Fibroblast of the conjunctiva (primary cell): ENCODE data around the gene RANBP3.
"Not testable (repeated sequence)": the region's sequence is repeated elsewhere in the genome, so short reads cannot be mapped to it uniquely, and the experiment has no call there.

ENCODE experiments used
- DNase-seq: peaks from one replicate; pipeline ENCODE4 v3.0.0-alpha.2; 2010; ENCODE audit warnings: low read depth

Gene RANBP3, protein sequence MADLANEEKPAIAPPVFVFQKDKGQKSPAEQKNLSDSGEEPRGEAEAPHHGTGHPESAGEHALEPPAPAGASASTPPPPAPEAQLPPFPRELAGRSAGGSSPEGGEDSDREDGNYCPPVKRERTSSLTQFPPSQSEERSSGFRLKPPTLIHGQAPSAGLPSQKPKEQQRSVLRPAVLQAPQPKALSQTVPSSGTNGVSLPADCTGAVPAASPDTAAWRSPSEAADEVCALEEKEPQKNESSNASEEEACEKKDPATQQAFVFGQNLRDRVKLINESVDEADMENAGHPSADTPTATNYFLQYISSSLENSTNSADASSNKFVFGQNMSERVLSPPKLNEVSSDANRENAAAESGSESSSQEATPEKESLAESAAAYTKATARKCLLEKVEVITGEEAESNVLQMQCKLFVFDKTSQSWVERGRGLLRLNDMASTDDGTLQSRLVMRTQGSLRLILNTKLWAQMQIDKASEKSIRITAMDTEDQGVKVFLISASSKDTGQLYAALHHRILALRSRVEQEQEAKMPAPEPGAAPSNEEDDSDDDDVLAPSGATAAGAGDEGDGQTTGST

DNA sequence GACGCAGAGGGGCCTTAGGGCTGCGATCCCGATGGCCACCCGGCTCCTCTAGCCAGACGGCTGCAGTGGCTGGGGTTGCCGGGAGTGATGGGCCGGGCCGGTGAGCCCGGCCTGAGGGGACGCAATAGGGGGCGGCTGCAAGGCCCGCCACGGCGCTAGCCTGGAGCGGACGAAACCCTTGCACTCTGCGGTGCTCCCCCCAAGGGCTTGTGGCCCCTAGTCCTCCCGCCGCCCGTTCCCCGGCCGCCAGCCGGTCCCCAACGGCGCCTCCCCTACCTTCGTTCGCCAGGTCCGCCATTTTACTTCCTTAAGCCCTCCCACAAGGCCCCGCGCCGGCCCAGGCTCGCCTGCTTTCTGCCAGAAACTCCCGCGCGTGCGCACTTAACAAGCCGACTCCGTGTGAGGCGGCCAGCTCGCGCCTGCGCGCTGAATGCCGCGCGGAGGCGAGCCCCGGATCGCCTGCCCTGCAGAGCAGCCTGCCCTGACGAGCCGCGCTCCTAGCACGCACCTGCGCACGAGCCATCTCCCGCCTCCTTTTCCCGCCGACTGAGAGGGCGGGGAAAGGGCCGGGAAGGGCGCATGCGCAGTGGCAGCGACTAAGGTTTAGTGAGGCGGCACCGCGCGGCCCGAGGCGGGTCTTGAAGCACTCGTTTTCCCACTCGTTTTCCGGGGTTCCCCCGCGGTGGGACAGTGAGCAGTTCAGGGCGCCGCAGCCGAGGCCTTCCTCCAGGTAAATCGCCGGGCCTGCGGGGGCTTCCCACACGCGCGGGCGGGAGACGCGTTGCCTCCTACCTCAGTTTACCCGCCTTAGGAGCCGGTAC is at the start of gene RANBP3:
RANBP3 (minus strand) TSS at position 356 of the 821 bp plus-strand sequence; CDS start at position 298, 58 bp downstream.
- peak; percentile 100 for DNase-seq

DNA sequence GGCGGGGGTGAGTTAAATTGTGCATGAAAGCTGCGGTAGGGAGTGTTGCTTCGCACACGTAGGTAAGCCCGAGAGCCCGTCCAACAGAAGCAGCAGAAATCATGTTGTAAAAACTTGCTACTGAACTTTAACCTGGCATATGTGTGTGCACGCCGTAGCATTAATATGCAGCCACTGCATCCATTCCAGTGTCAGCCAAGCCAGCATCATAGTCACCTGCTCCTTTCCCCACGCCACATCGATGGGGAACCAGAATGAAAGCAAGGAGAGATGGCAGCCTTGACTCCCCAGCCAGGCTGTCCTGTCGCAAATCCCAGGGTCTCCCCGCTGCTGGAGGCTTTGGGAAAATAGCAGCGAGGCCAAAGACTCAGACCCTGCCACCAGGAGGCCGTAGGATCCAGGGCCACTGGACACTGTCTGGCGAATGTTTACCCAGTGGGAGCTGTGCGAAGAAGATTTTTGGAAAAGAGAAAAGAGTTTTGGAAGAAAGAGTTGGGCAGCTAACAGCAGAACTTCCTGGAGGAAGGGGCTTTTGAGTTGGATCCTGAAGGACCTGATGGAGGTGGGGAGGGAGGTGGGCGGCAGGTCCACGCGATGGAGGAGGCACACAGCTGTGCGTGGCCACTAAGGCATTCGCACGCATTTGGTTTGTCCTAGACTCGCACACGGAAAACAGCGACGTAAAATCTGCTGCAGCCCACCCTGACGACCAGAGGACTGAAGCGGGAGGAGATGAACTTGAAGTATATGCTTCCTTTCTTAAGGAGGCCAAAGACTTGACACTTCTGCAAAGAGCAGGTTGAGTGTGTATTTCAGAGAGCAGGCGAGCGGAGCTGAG is 48.7 kb upstream of the RANBP3 start:
- DNase-seq: no peak

- not testable (repeated sequence) for DNase-seq
Measured at GRCh38 chr19:6024756-6025155, 46.8 kb upstream of the RANBP3 start.

DNA sequence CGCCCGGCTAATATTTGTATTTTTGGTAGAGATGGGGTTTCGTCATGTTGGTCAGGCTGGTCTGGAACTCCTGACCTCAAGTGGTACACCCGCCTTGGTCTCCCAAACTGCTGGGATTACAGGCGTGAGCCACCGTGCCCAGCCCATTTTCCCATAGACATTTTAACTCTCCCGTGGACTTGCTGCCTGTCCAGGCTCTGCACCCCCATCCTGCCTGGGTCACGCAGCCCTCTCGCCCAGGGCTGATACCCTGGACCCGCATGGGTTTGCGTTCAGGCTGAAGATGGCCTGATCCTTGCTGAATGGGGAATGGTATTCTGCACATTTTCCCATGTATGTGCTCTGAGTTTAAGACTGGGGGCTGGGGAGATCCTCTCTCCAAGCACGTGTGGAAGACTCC is 46.0 kb upstream of the RANBP3 start:
- DNase-seq: no peak

- no peak for DNase-seq
Measured at GRCh38 chr19:6023085-6023682, 45.2 kb upstream of the RANBP3 start.

DNA sequence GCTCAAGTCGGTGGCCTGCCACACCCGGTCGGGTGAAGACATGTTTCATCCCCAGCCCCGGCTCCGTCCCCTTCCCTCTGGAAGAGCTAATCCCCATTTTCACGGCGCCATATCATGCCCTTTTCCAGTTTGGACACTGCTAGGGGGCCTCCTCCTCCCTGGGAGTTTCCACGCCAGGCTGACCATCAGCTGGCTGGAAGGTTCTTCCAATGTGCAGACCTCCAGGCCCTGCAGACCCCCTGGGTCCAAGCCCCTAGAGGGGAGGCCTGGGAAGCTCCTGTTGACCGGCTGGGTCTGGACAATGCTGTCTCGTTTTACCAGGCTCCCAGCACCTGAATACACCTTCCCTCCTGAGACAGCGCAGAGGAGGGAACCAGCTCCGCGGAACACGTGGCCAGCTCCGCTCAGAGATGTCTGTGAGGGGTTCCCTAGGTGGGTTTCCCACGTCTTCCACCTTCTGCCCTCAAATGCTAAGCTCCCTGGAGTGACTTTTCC is 44.7 kb upstream of the RANBP3 start:
- DNase-seq: no peak

GRCh38 chr19:6021878-6022569 is 44.1 kb upstream of the RANBP3 start:
- DNase-seq: peak; percentile 65

- DNase-seq: no peak
Measured at GRCh38 chr19:6020972-6021805, 43.2 kb upstream of the RANBP3 start.

GRCh38 chr19:6020166-6020882 is 42.4 kb upstream of the RANBP3 start:
- DNase-seq: no peak

DNA sequence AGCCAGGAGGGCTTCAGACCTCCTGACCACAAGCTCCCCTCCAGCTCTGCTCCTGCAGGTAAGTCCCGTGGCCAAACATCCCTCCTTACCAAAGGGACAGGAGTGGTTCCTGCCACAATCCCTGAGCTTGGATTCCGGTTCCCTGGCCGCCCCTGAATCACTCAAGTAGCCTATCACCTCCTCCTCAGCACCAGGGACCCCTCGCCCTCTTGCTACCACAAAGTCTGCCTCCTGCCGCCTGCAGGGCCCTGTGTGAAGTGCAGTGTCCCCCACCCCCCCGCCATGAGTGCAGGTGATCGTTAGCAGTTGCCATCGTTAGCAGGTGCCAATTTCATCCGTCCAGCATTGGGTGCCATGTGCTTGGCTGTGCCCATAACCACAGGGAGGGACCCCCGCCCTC is 40.8 kb upstream of the RANBP3 start:
- no peak for DNase-seq

- DNase-seq: no peak
Measured at GRCh38 chr19:6017576-6017975, 39.6 kb upstream of the RANBP3 start.

GRCh38 chr19:6015841-6016545 is 38.1 kb upstream of the RANBP3 start:
- DNase-seq: no peak

DNA sequence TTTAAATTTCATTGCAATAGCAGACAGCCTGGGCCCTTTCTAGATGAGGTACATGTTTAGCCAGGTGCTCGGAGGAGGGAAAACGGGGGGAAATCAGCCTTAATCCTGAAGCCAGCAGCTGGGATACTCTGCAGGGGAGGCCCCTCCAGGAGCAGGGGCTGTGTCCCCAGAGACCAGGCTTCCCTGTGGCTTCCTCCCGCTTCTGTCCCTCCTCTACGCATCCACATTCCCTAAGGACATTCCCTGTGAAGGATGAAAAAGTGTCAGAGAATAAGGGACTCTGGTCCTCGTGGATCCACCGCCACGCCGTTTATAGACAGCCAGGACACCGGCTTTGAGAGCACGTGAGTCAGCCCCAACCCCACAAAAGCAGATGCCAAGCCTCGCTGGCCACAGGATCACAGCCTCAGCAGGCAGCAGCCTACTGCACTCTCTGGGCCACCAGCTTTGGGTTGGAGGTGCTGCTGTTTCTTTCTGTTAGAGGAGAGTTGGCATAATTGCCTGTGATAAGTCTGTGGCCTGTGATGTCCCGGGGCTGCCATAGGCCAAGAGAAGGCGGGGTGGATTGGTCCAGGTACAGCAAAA is 36.7 kb upstream of the RANBP3 start:
- DNase-seq: no peak

- no peak for DNase-seq
Measured at GRCh38 chr19:6012426-6013170, 34.7 kb upstream of the RANBP3 start.

- no peak for DNase-seq
Measured at GRCh38 chr19:6011794-6012193, 33.9 kb upstream of the RANBP3 start.

DNA sequence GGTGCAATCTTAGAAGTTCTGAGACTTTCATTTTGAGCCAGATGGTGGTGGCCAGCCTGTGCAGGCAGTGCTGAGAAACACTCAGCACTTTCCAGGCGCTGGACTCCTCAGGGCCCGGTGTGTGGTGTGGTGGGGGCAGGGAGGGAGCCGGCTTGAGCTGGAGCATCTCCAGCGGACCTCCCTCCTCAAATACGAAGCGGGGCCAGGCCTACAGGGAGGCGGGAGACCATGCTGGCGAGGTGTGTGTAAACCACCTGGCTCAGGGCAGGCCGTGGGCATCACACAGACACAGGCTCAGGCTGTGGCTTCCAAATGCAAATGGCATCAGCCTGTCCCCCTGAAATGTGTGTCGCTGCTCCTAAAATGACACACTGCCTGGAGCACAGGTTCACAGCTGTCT is 33.3 kb upstream of the RANBP3 start:
- DNase-seq: no peak

- no peak for DNase-seq
Measured at GRCh38 chr19:6010107-6010506, 32.2 kb upstream of the RANBP3 start.
